ENCODE data around the gene SRC.

Gene SRC

DNA sequence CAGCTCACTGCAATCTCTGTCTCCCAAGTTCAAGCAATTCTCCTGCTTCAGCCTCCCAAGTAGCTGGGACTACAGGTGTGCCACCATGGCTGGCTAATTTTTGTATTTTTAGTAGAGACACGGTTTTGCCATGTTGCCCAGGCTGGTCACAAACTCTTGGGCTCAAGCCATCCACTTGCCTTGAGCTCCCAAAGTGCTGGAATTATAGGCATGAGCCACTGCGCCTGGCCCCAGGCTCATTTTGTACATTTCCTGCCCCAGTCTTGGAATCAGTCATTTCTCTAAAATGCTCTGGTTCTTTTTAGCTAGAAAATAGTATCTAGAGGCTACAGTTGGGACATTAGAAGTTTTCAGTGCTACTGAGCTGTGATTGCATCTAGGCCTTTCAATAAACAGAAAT lies 43.0 kb upstream of the SRC start:
- no peak overlapping the region for H3K27ac ChIP-seq
- peaks cover 72 to 98% (median 89%) of the 10 kb centered on the region in 11 experiments for H3K36me3 ChIP-seq

GRCh38 chr20:37303637-37304036 lies 42.3 kb upstream of the SRC start:
- no peak overlapping the region for H3K9ac ChIP-seq
- 0 out of 22 replicates have a peak overlapping the region, but pooled peaks of 1 of the 11 experiments have one; percentile 15 for H3K4me2 ChIP-seq
- peaks cover 9 to 39% (median 29%) of the 10 kb centered on the region in 10 experiments for H3K4me1 ChIP-seq
- no peak overlapping the region for H3K4me3 ChIP-seq
- no peaks in the 10 kb centered on the region for H3K27me3 ChIP-seq
- H3K27ac ChIP-seq, result no peak overlapping the region
- peaks cover 21 to 80% (median 61%) of the 10 kb centered on the region in 11 experiments; a peak in 19 of 22 replicates for H4K20me1 ChIP-seq
- no peak for TF ChIP-seq Cebpa-rat (IDR thresholded peaks at IDR 0.05)
- peaks cover 74 to 98% (median 90%) of the 10 kb centered on the region in 11 experiments for H3K36me3 ChIP-seq
- H3K9me3 ChIP-seq (replicated peaks in 1 of 11), result no peaks in the 10 kb centered on the region

More for the DNA sequence above, 43.0 kb upstream of the SRC start:
- H3K9ac ChIP-seq, result no peak overlapping the region
- H3K4me3 ChIP-seq, result no peak overlapping the region
- peaks cover 16 to 39% (median 27%) of the 10 kb centered on the region in 10 experiments for H3K4me1 ChIP-seq
- no peak for TF ChIP-seq Cebpa-rat (IDR thresholded peaks at IDR 0.05)
- H3K27me3 ChIP-seq, result no peaks in the 10 kb centered on the region
- H4K20me1 ChIP-seq, result peaks cover 21 to 74% (median 54%) of the 10 kb centered on the region in 11 experiments; a peak in 19 of 22 replicates
- no peaks in the 10 kb centered on the region for H3K9me3 ChIP-seq (replicated peaks in 1 of 11)
- H3K4me2 ChIP-seq, result no peak overlapping the region

DNA sequence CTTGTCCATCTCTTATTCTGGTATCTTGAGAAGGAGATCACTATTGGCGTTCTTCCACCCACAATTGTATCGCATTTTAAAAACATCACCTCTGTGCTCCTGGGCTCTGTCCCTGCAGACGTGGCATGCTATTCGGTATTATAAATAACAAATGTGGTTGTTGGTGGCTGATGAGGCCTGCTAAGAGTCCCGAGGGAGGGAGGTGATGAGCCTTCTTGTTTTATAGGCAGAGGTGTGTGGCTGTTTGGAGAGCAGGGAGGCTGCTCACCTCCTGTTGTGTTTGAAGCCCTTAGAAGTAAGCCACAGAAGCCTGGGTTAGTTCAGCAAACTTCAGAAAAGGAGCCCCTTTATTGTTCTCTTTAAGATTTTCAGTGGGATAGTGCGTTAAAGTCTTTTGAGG lies 40.9 kb upstream of the SRC start:
- peaks cover 21 to 84% (median 67%) of the 10 kb centered on the region in 11 experiments; a peak in 20 of 22 replicates for H4K20me1 ChIP-seq
- H3K9ac ChIP-seq, result peak overlapping the region in 4 of 11 experiments; percentile 24 to 46 (median 33); a peak in 5 of 22 replicates
- H3K9me3 ChIP-seq (replicated peaks in 1 of 11), result no peaks in the 10 kb centered on the region
- no peaks in the 10 kb centered on the region for H3K27me3 ChIP-seq
- peaks cover 78 to 99% (median 91%) of the 10 kb centered on the region in 11 experiments for H3K36me3 ChIP-seq
- no peak overlapping the region for H3K27ac ChIP-seq
- peak overlapping the region in 8 of 11 experiments; percentile 18 to 74 (median 54); a peak in 14 of 22 replicates for H3K4me2 ChIP-seq
- no peak for TF ChIP-seq Cebpa-rat (IDR thresholded peaks at IDR 0.05)
- peaks cover 8 to 39% (median 29%) of the 10 kb centered on the region in 10 experiments for H3K4me1 ChIP-seq
- H3K4me3 ChIP-seq, result no peak overlapping the region

GRCh38 chr20:37305839-37306238 lies 40.1 kb upstream of the SRC start:
- TF ChIP-seq Cebpa-rat (IDR thresholded peaks at IDR 0.05), result no peak
- Histone ChIP-seq H3K27me3 (no peaks in the 10 kb centered on the region), H3K4me2 (peak overlapping the region in 2 of 11 experiments; percentile 15 to 73; a peak in 4 of 22 replicates), H3K36me3 (peaks cover 78 to 99% (median 91%) of the 10 kb centered on the region in 11 experiments), H3K27ac (no peak overlapping the region), H3K4me3 (no peak overlapping the region), H3K4me1 (peaks cover 9 to 39% (median 29%) of the 10 kb centered on the region in 10 experiments), H4K20me1 (peaks cover 21 to 84% (median 69%) of the 10 kb centered on the region in 11 experiments; a peak in 20 of 22 replicates), H3K9ac (0 out of 22 replicates have a peak overlapping the region, but pooled peaks of 1 of the 11 experiments have one; percentile 8), H3K9me3 (replicated peaks in 1 of 11) (no peaks in the 10 kb centered on the region)

GRCh38 chr20:37308086-37309050 lies 37.6 kb upstream of the SRC start:
- no peak for TF ChIP-seq Cebpa-rat (IDR thresholded peaks at IDR 0.05)
- Histone ChIP-seq H3K27ac (peak overlapping the region in 3 of 11 experiments; percentile 2 to 20 (median 3); a peak in 3 of 22 replicates), H3K9ac (no peak overlapping the region), H3K9me3 (replicated peaks in 1 of 11) (no peaks in the 10 kb centered on the region), H3K4me1 (peaks cover 24 to 39% (median 31%) of the 10 kb centered on the region in 10 experiments), H3K4me2 (no peak overlapping the region), H4K20me1 (peaks cover 21 to 89% (median 76%) of the 10 kb centered on the region in 11 experiments; a peak in 20 of 22 replicates), H3K27me3 (no peaks in the 10 kb centered on the region), H3K4me3 (no peak overlapping the region), H3K36me3 (peaks cover 70 to 96% (median 86%) of the 10 kb centered on the region in 11 experiments)

DNA sequence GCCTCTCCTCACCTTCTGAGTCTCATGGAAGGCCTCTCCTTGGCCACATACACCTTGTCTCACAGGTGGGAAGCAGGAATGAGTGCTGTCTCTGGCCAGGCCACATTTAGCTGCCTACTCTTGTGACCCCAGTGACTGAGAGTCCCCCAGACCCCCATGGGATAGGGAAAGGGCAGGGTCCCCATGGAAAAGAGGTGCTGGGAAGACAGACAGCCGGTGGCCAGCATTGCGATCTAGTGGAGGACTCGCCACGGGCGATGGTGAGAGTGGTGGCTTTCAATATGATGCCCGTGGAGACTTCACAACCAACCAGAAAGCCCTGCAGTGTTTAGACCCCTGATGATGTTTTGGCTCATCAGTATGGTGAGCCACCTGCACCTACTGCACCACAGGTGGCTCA lies 36.6 kb upstream of the SRC start:
- Histone ChIP-seq H3K4me3 (no peak overlapping the region), H3K4me2 (no peak overlapping the region), H3K9ac (no peak overlapping the region), H3K27me3 (no peaks in the 10 kb centered on the region), H3K9me3 (replicated peaks in 1 of 11) (no peaks in the 10 kb centered on the region), H3K27ac (no peak overlapping the region), H3K4me1 (peaks cover 25 to 41% (median 34%) of the 10 kb centered on the region in 10 experiments), H4K20me1 (peaks cover 21 to 92% (median 79%) of the 10 kb centered on the region in 11 experiments; a peak in 20 of 22 replicates), H3K36me3 (peaks cover 64 to 99% (median 82%) of the 10 kb centered on the region in 11 experiments)
- no peak for TF ChIP-seq Cebpa-rat (IDR thresholded peaks at IDR 0.05)

- peaks cover 14 to 94% (median 79%) of the 10 kb centered on the region in 11 experiments; a peak in 20 of 22 replicates for H4K20me1 ChIP-seq
- 0 out of 22 replicates have a peak overlapping the region, but pooled peaks of 1 of the 11 experiments have one; percentile 10 for H3K9ac ChIP-seq
- H3K27ac ChIP-seq, result no peak overlapping the region
- H3K4me1 ChIP-seq, result peaks cover 25 to 45% (median 37%) of the 10 kb centered on the region in 10 experiments
- H3K36me3 ChIP-seq, result peaks cover 67 to 100% (median 78%) of the 10 kb centered on the region in 11 experiments
- H3K4me3 ChIP-seq, result no peak overlapping the region
- H3K4me2 ChIP-seq, result no peak overlapping the region
- TF ChIP-seq Cebpa-rat (IDR thresholded peaks at IDR 0.05), result no peak
- no peaks in the 10 kb centered on the region for H3K27me3 ChIP-seq
- H3K9me3 ChIP-seq (replicated peaks in 1 of 11), result no peaks in the 10 kb centered on the region
Measured at GRCh38 chr20:37309936-37310590, 35.9 kb upstream of the SRC start.

DNA sequence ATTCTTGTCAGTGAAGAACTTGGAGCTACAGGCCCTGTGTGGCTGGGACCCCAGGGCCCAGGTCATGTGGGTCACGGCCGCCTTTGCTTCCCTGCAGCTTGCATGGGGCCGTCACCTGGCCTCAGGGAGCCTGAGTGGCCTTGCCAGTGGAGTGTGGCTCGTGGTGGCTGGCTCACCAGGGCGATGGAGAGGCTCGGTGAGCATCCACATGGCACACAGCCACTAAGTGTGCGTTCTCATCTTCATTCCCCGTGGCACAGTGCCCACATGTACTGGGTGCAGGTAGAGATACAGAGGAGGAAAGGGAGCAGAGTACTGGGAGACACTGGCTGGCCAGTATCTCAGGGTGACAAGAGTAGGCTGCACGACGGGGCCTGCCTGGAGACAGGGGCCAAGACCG lies 35.0 kb upstream of the SRC start:
- Histone ChIP-seq H3K36me3 (peaks cover 63 to 98% (median 75%) of the 10 kb centered on the region in 11 experiments), H3K27ac (0 out of 22 replicates have a peak overlapping the region, but pooled peaks of 1 of the 11 experiments have one; percentile 21), H3K4me2 (no peak overlapping the region), H3K9me3 (replicated peaks in 1 of 11) (no peaks in the 10 kb centered on the region), H3K4me1 (peaks cover 25 to 49% (median 37%) of the 10 kb centered on the region in 10 experiments), H3K4me3 (no peak overlapping the region), H3K27me3 (no peaks in the 10 kb centered on the region), H3K9ac (no peak overlapping the region), H4K20me1 (peaks cover 16 to 97% (median 82%) of the 10 kb centered on the region in 11 experiments; a peak in 20 of 22 replicates)
- TF ChIP-seq Cebpa-rat (IDR thresholded peaks at IDR 0.05), result no peak

Data from BLaER1 treated with 17β-estradiol and CSF1 and Interleukin-3, amounts not matched to agents 10 nM and 100 nM (cell line).